ENCODE data around the gene GPR152.
"Not testable (repeated sequence)": the region's sequence is repeated elsewhere in the genome, so short reads cannot be mapped to it uniquely, and the experiment has no call there.

GPR152 gene

DNA sequence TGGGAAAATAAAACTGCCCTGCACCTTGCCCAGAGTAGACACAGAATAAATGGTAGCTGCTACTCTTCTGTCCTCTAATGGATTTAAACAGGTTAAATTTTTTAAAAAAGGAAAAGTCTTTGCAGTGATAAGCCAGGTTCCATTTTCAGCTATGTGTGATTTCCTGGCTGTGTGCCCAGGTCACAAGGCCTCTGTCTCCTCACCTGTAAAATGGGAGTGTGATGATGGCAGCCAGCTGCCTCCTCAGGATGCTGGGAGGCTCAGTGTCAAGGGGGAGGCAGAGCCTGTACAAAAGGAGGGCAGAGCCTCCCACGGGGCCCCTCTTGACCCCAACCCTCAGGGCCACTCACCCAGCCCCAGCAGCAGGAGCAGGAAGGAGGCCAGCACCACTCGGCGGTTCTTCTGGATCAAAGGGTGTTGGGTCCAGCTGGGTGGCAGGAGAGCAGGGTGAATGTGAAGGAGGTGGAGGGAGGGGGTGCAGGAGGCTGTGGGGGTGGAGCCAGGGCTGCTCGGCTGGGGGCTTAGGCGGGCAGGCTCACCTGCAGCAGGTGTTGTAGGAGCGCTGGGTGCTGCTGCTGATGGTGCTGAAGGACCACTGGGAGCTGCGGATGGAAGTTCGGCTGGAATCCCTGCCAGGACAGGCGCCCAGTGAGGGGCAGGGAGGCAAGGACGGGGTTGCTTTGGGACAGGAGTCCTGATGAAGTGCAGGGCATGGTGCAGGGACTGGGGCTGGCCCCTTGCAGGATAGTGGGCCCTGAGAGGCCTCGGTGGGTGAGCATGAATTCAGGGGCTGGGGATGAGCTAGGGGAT is 14.6 kb upstream of the GPR152 start:
- peak overlapping the region; percentile 88 for H3K9ac ChIP-seq (ENCODE audit: low read length)

GRCh38 chr11:67466367-67466766 is 13.8 kb upstream of the GPR152 start:
- peaks cover 50% of the 10 kb centered on the region for H3K4me1 ChIP-seq (ENCODE audit: control insufficient read depth, insufficient read depth, low read length)
- H3K27me3 ChIP-seq (ENCODE audit: control insufficient read depth, insufficient read depth, low read length), result no peaks in the 10 kb centered on the region
- no peak overlapping the region for H3K9ac ChIP-seq (ENCODE audit: low read length)
- H3K4me3 ChIP-seq (ENCODE audit: low read length), result no peak overlapping the region
- H3K36me3 ChIP-seq (ENCODE audit: control insufficient read depth, insufficient read depth, low read length), result no peaks in the 10 kb centered on the region
- no peaks in the 10 kb centered on the region for H3K9me3 ChIP-seq (ENCODE audit: control insufficient read depth, low read length)

More for the DNA sequence above, 14.6 kb upstream of the GPR152 start:
- Histone ChIP-seq H3K36me3 (ENCODE audit: control insufficient read depth, insufficient read depth, low read length) (no peaks in the 10 kb centered on the region), H3K9me3 (ENCODE audit: control insufficient read depth, low read length) (no peaks in the 10 kb centered on the region), H3K4me1 (ENCODE audit: control insufficient read depth, insufficient read depth, low read length) (peaks cover 50% of the 10 kb centered on the region), H3K27me3 (ENCODE audit: control insufficient read depth, insufficient read depth, low read length) (no peaks in the 10 kb centered on the region), H3K4me3 (ENCODE audit: low read length) (peak overlapping the region; percentile 80)

DNA sequence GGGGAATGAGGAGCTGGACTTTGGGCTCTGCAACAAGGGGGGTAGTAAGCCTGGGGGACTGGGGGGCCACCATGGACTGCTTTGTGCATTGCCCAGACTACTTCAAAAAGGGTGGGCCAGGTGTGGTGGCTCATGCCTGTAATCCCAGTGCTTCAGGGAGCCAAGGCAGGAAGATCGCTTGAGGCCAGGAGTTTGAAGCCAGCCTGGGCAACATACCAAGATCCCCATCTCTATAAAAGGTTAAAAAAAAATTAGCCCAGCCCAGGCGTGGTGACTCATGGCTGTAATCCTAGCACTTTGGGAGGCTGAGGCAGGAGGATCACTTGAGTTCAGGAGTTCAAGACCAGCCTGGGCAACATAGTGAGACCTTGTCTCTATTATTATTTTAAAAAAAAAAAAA is 13.0 kb upstream of the GPR152 start:
- not testable (repeated sequence) for H3K27me3 ChIP-seq (ENCODE audit: control insufficient read depth, insufficient read depth, low read length); H3K36me3 ChIP-seq (ENCODE audit: control insufficient read depth, insufficient read depth, low read length); H3K9me3 ChIP-seq (ENCODE audit: control insufficient read depth, low read length)
- H3K9ac ChIP-seq (ENCODE audit: low read length), result peak overlapping the region; percentile 97
- peaks cover 50% of the 10 kb centered on the region for H3K4me1 ChIP-seq (ENCODE audit: control insufficient read depth, insufficient read depth, low read length)
- H3K4me3 ChIP-seq (ENCODE audit: low read length), result peak overlapping the region; percentile 90

- Histone ChIP-seq H3K4me3 (ENCODE audit: low read length) (peak overlapping the region; percentile 90), H3K27me3 (ENCODE audit: control insufficient read depth, insufficient read depth, low read length) (no peaks in the 10 kb centered on the region), H3K36me3 (ENCODE audit: control insufficient read depth, insufficient read depth, low read length) (no peaks in the 10 kb centered on the region), H3K9ac (ENCODE audit: low read length) (peak overlapping the region; percentile 97), H3K4me1 (ENCODE audit: control insufficient read depth, insufficient read depth, low read length) (peaks cover 50% of the 10 kb centered on the region), H3K9me3 (ENCODE audit: control insufficient read depth, low read length) (no peaks in the 10 kb centered on the region)
These were observed 12.6 kb upstream of the GPR152 start for GRCh38 chr11:67465189-67465510.

GRCh38 chr11:67464411-67465188 is 12.1 kb upstream of the GPR152 start:
- Histone ChIP-seq H3K9ac (ENCODE audit: low read length) (peak overlapping the region; percentile 97), H3K9me3 (ENCODE audit: control insufficient read depth, low read length) (no peaks in the 10 kb centered on the region), H3K4me1 (ENCODE audit: control insufficient read depth, insufficient read depth, low read length) (peaks cover 48% of the 10 kb centered on the region), H3K36me3 (ENCODE audit: control insufficient read depth, insufficient read depth, low read length) (no peaks in the 10 kb centered on the region), H3K4me3 (ENCODE audit: low read length) (peak overlapping the region; percentile 90), H3K27me3 (ENCODE audit: control insufficient read depth, insufficient read depth, low read length) (no peaks in the 10 kb centered on the region)

GRCh38 chr11:67463680-67464410 is 11.3 kb upstream of the GPR152 start:
- H3K4me1 ChIP-seq (ENCODE audit: control insufficient read depth, insufficient read depth, low read length), result peaks cover 44% of the 10 kb centered on the region
- H3K27me3 ChIP-seq (ENCODE audit: control insufficient read depth, insufficient read depth, low read length), result no peaks in the 10 kb centered on the region
- peak overlapping the region; percentile 97 for H3K9ac ChIP-seq (ENCODE audit: low read length)
- H3K36me3 ChIP-seq (ENCODE audit: control insufficient read depth, insufficient read depth, low read length), result no peaks in the 10 kb centered on the region
- H3K4me3 ChIP-seq (ENCODE audit: low read length), result no peak overlapping the region
- no peaks in the 10 kb centered on the region for H3K9me3 ChIP-seq (ENCODE audit: control insufficient read depth, low read length)

- Histone ChIP-seq H3K4me1 (ENCODE audit: control insufficient read depth, insufficient read depth, low read length) (peaks cover 41% of the 10 kb centered on the region), H3K4me3 (ENCODE audit: low read length) (no peak overlapping the region), H3K27me3 (ENCODE audit: control insufficient read depth, insufficient read depth, low read length) (no peaks in the 10 kb centered on the region), H3K36me3 (ENCODE audit: control insufficient read depth, insufficient read depth, low read length) (no peaks in the 10 kb centered on the region), H3K9me3 (ENCODE audit: control insufficient read depth, low read length) (no peaks in the 10 kb centered on the region), H3K9ac (ENCODE audit: low read length) (no peak overlapping the region)
These were observed 10.7 kb upstream of the GPR152 start for GRCh38 chr11:67463186-67463585.

DNA sequence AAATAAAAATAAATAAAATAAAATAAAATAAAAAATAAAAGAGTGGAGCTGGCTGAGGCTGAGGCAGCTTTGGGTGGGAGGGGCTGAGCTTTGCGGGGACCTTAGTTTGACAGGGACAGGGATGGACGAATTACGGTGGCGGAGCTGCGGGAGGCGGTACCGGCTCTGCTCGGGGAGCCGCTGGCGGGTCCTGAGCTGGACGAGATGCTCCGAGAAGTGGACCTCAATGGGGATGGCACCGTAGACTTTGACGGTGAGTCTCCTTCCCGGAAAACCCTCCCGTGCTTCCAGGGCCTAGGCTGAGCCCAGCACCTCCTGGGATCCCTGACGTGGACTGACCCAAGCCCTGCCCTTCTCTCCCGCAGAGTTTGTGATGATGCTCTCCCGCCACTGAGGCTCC is 5.7 kb upstream of the GPR152 start:
- H3K4me1 ChIP-seq (ENCODE audit: control insufficient read depth, insufficient read depth, low read length), result peaks cover 4% of the 10 kb centered on the region
- no peak overlapping the region for H3K4me3 ChIP-seq (ENCODE audit: low read length)
- H3K9me3 ChIP-seq (ENCODE audit: control insufficient read depth, low read length), result no peaks in the 10 kb centered on the region
- no peaks in the 10 kb centered on the region for H3K36me3 ChIP-seq (ENCODE audit: control insufficient read depth, insufficient read depth, low read length)
- no peak overlapping the region for H3K9ac ChIP-seq (ENCODE audit: low read length)
- H3K27me3 ChIP-seq (ENCODE audit: control insufficient read depth, insufficient read depth, low read length), result peaks cover 5% of the 10 kb centered on the region

- H3K9me3 ChIP-seq (ENCODE audit: control insufficient read depth, low read length), result no peaks in the 10 kb centered on the region
- H3K4me1 ChIP-seq (ENCODE audit: control insufficient read depth, insufficient read depth, low read length), result peaks cover 7% of the 10 kb centered on the region
These were observed 4.9 kb upstream of the GPR152 start for GRCh38 chr11:67457453-67457852.

DNA sequence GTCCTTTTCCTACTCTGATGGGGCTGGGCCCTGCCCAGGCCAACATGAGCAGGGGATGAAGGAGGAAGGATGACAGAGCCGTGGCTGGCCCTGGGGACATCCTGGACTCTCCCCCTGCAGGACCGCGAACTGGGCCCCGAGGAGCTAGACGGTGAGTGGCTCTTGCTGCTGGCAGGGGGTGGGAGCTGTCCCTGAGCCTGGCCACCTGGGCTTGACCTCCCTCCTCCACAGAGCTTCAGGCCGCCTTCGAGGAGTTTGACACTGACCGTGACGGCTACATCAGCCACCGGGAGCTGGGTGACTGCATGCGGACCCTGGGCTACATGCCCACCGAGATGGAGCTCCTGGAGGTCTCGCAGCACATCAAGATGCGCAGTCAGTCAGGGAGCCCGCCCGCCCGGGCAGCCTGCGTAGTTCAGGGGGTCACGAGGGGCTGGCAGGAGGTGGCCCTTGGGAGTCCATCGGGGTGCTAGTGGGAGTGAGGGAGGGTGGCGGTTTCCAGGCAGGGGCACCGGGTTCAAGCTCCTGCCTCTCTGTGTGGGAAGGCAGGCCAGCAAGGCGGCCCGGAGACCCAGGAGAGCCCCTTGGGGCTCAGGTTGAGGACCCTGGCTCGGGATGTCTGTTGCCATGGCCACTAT is 3.7 kb upstream of the GPR152 start:
- no peaks in the 10 kb centered on the region for H3K36me3 ChIP-seq (ENCODE audit: control insufficient read depth, insufficient read depth, low read length)
- H3K4me1 ChIP-seq (ENCODE audit: control insufficient read depth, insufficient read depth, low read length), result peaks cover 13% of the 10 kb centered on the region
- no peak overlapping the region for H3K4me3 ChIP-seq (ENCODE audit: low read length)
- H3K9me3 ChIP-seq (ENCODE audit: control insufficient read depth, low read length), result no peaks in the 10 kb centered on the region
- no peak overlapping the region for H3K9ac ChIP-seq (ENCODE audit: low read length)
- H3K27me3 ChIP-seq (ENCODE audit: control insufficient read depth, insufficient read depth, low read length), result peaks cover 5% of the 10 kb centered on the region

More at GRCh38 chr11:67457453-67457852, 4.9 kb upstream of the GPR152 start:
- Histone ChIP-seq H3K9ac (ENCODE audit: low read length) (no peak overlapping the region), H3K27me3 (ENCODE audit: control insufficient read depth, insufficient read depth, low read length) (peaks cover 5% of the 10 kb centered on the region), H3K4me3 (ENCODE audit: low read length) (no peak overlapping the region), H3K36me3 (ENCODE audit: control insufficient read depth, insufficient read depth, low read length) (no peaks in the 10 kb centered on the region)

DNA sequence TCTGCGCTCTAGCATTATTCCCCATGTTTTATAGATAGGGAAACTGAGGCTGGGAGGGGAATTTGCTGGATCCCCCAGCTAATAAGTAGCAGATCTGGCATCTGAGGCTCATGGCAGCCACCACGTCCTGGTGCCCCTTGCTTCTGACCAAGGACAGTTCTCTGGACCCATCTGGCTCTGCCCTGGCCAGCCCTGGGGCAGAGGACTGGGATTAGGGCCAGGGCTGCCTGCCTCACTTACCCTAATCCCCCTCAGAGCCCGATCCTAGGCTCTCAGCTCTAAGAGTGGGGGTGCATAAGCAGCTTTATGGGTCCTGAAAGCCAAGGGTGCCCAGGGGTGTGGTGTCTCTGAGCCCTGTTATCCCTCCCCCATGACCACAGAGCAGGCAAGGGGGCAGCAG is 2.5 kb upstream of the GPR152 start, which contains the start of gene CABP4:
TSS of gene CABP4 (plus strand) at position 301 of the 400 bp plus-strand sequence. CDS start at position 371, 70 bp downstream.
- Histone ChIP-seq H3K27me3 (ENCODE audit: control insufficient read depth, insufficient read depth, low read length) (peaks cover 5% of the 10 kb centered on the region), H3K4me1 (ENCODE audit: control insufficient read depth, insufficient read depth, low read length) (peaks cover 13% of the 10 kb centered on the region), H3K36me3 (ENCODE audit: control insufficient read depth, insufficient read depth, low read length) (no peaks in the 10 kb centered on the region), H3K9ac (ENCODE audit: low read length) (no peak within 1 kb of the TSS), H3K4me3 (ENCODE audit: low read length) (no peak within 1 kb of the TSS), H3K9me3 (ENCODE audit: control insufficient read depth, low read length) (no peaks in the 10 kb centered on the region)

Measured in mucosa of stomach (tissue), 1 donor.